ENCODE results near the gene DENND1A. TPM values are rescaled to one million over a fixed set of nuclear protein-coding genes. Genes with fewer than 3 reads are reported as not detected.

DENND1A gene
- total RNA-seq, 1 donor from 2014 or later: 12.7 TPM

GRCh38 chr9:123527981-123528380, 401.9 kb downstream of the DENND1A start:
- H3K9me3 Mint-ChIP-seq (ENCODE audit: unreplicated experiment): no peaks in the 10 kb centered on the region
- Histone ChIP-seq H3K27ac (ENCODE audit: low read depth, low read length) (no peak overlapping the region), H3K4me1 (ENCODE audit: insufficient read depth, low read length) (no peaks in the 10 kb centered on the region), H3K9me3 (ENCODE audit: insufficient read depth, low read depth, low read length) (no peaks in the 10 kb centered on the region), H3K79me2 (ENCODE audit: insufficient read depth, low read length) (no peaks in the 10 kb centered on the region), H2AFZ (ENCODE audit: low read depth, low read length) (no peak overlapping the region), H4K20me1 (ENCODE audit: insufficient read depth, low read length) (no peaks in the 10 kb centered on the region), H3K9ac (ENCODE audit: low read length) (no peak overlapping the region), H3K36me3 (ENCODE audit: insufficient read depth, low read length) (no peaks in the 10 kb centered on the region), H3K4me2 (ENCODE audit: low read length) (no peak overlapping the region), H3K27me3 (ENCODE audit: insufficient read depth, low read length) (no peaks in the 10 kb centered on the region), H3K4me3 (ENCODE audit: insufficient read depth, low read depth, low read length) (no peak overlapping the region)
- H3K27me3 Mint-ChIP-seq (ENCODE audit: low read depth, unreplicated experiment): peaks cover 11% of the 10 kb centered on the region
- H3K4me3 Mint-ChIP-seq (ENCODE audit: unreplicated experiment): no peak overlapping the region
- TF ChIP-seq CTCF (IDR thresholded peaks at IDR 0.05; ENCODE audit: insufficient read depth, low read depth, low read length): no peak
- TF ChIP-seq EZH2 (IDR thresholded peaks at IDR 0.05; ENCODE audit: insufficient read depth, low read length): no peak
- DNase-seq (ENCODE audit: low read depth) (no peak), FAIRE-seq (no peak)
- peaks cover 7% of the 10 kb centered on the region for H3K4me1 Mint-ChIP-seq (ENCODE audit: low read depth, unreplicated experiment)
- H3K27ac Mint-ChIP-seq (ENCODE audit: unreplicated experiment): no peak overlapping the region
- peaks cover 4% of the 10 kb centered on the region for H3K36me3 Mint-ChIP-seq (ENCODE audit: low read depth, unreplicated experiment)

DNA sequence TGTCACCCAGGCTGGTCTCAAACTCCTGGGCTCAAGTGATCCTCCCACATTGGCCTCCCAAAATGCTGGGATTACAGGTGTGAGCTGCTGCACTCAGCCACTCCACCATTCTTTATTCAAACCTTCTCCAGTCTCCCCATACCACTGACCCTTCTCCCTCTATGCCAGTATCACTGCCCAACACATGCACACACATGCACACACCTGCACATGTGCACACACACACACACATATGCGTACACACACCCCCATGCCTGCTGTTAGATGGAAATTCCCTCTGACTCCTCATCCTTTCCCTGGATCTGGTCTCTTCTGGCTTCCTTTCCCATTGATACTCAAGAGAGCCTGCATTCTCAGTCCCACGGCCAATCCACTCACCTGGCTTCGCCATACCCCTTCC, 404.0 kb downstream of the DENND1A start:
- no peak overlapping the region for H3K4me2 ChIP-seq (ENCODE audit: low read length)
- H3K9ac ChIP-seq (ENCODE audit: low read length): no peak overlapping the region
- no peak for DNase-seq (ENCODE audit: low read depth)
- no peak overlapping the region for H2AFZ ChIP-seq (ENCODE audit: low read depth, low read length)
- H3K27ac Mint-ChIP-seq (ENCODE audit: unreplicated experiment): no peak overlapping the region
- H3K27ac ChIP-seq (ENCODE audit: low read depth, low read length): no peak overlapping the region
- no peak for FAIRE-seq
- H3K36me3 ChIP-seq (ENCODE audit: insufficient read depth, low read length): no peaks in the 10 kb centered on the region
- H4K20me1 ChIP-seq (ENCODE audit: insufficient read depth, low read length): no peaks in the 10 kb centered on the region
- TF ChIP-seq CTCF (IDR thresholded peaks at IDR 0.05; ENCODE audit: insufficient read depth, low read depth, low read length) (no peak), EZH2 (IDR thresholded peaks at IDR 0.05; ENCODE audit: insufficient read depth, low read length) (no peak)
- H3K79me2 ChIP-seq (ENCODE audit: insufficient read depth, low read length): no peaks in the 10 kb centered on the region
- H3K27me3 Mint-ChIP-seq (ENCODE audit: low read depth, unreplicated experiment): peaks cover 11% of the 10 kb centered on the region
- H3K9me3 Mint-ChIP-seq (ENCODE audit: unreplicated experiment): no peaks in the 10 kb centered on the region
- H3K36me3 Mint-ChIP-seq (ENCODE audit: low read depth, unreplicated experiment): peaks cover 4% of the 10 kb centered on the region
- H3K9me3 ChIP-seq (ENCODE audit: insufficient read depth, low read depth, low read length): no peaks in the 10 kb centered on the region
- no peak overlapping the region for H3K4me3 Mint-ChIP-seq (ENCODE audit: unreplicated experiment)
- H3K27me3 ChIP-seq (ENCODE audit: insufficient read depth, low read length): no peaks in the 10 kb centered on the region
- peaks cover 7% of the 10 kb centered on the region for H3K4me1 Mint-ChIP-seq (ENCODE audit: low read depth, unreplicated experiment)
- no peaks in the 10 kb centered on the region for H3K4me1 ChIP-seq (ENCODE audit: insufficient read depth, low read length)
- no peak overlapping the region for H3K4me3 ChIP-seq (ENCODE audit: insufficient read depth, low read depth, low read length)

- H3K4me3 Mint-ChIP-seq (ENCODE audit: unreplicated experiment): no peak overlapping the region
These were observed 404.5 kb downstream of the DENND1A start for GRCh38 chr9:123525424-123525823.

More at GRCh38 chr9:123525424-123525823, 404.5 kb downstream of the DENND1A start:
- H3K9me3 ChIP-seq (ENCODE audit: insufficient read depth, low read depth, low read length): no peaks in the 10 kb centered on the region
- no peaks in the 10 kb centered on the region for H3K79me2 ChIP-seq (ENCODE audit: insufficient read depth, low read length)
- FAIRE-seq: no peak
- no peak overlapping the region for H3K27ac ChIP-seq (ENCODE audit: low read depth, low read length)
- H3K27me3 ChIP-seq (ENCODE audit: insufficient read depth, low read length): no peaks in the 10 kb centered on the region
- TF ChIP-seq EZH2 (IDR thresholded peaks at IDR 0.05; ENCODE audit: insufficient read depth, low read length) (no peak), CTCF (IDR thresholded peaks at IDR 0.05; ENCODE audit: insufficient read depth, low read depth, low read length) (no peak)
- Mint-ChIP-seq H3K4me1 (ENCODE audit: low read depth, unreplicated experiment) (peaks cover 7% of the 10 kb centered on the region), H3K9me3 (ENCODE audit: unreplicated experiment) (no peaks in the 10 kb centered on the region), H3K27me3 (ENCODE audit: low read depth, unreplicated experiment) (peaks cover 11% of the 10 kb centered on the region), H3K36me3 (ENCODE audit: low read depth, unreplicated experiment) (peaks cover 4% of the 10 kb centered on the region), H3K27ac (ENCODE audit: unreplicated experiment) (no peak overlapping the region)
- H4K20me1 ChIP-seq (ENCODE audit: insufficient read depth, low read length): no peaks in the 10 kb centered on the region
- no peak overlapping the region for H2AFZ ChIP-seq (ENCODE audit: low read depth, low read length)
- H3K4me2 ChIP-seq (ENCODE audit: low read length): no peak overlapping the region
- no peaks in the 10 kb centered on the region for H3K36me3 ChIP-seq (ENCODE audit: insufficient read depth, low read length)
- no peaks in the 10 kb centered on the region for H3K4me1 ChIP-seq (ENCODE audit: insufficient read depth, low read length)
- H3K9ac ChIP-seq (ENCODE audit: low read length): no peak overlapping the region
- no peak overlapping the region for H3K4me3 ChIP-seq (ENCODE audit: insufficient read depth, low read depth, low read length)
- no peak for DNase-seq (ENCODE audit: low read depth)

All from astrocyte (in vitro differentiated cells and primary cell).